ENCODE measurements around the gene FCRL3.

Gene FCRL3

DNA sequence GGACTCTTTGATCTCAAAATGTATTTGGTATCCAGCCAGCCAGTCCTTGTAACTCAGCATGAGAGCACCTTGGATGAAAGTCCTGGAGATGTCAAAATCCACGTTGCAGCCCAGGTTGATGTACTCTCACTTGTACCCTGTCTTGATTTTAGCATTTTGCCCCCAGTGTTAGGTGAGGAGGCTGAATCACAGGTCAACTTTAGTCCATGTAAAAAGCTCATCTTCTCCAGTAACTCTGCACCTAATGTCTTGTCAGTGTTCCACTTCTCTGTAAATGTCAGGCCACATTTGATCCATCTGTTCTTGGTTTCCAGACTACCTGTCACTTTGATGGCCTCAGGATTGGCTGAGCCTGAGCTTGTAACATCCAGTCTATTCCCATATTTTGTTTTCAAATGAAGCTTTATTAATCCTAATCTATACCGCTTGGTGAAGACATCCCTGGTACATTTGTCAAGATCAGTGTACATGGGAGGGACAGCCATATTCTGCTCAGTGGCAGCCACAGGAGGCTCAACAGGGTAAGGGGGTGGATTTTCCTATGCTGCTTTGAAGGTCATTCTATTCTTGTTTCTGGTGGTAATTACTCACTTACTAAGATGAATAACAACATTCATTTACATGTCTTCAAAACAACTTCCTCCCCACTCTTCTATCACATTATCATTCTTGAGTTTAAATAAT is 24.1 kb upstream of the FCRL3 start:
- Histone ChIP-seq H3K27ac (ENCODE audit: extremely low read depth, low read depth, low read length) (no peak overlapping the region), H3K4me1 (ENCODE audit: control insufficient read depth, insufficient read depth, low read length) (no peaks in the 10 kb centered on the region), H3K4me3 (ENCODE audit: low read depth, low read length) (no peak overlapping the region), H3K36me3 (ENCODE audit: control insufficient read depth in 2 of 2, insufficient read depth in 1 of 2, low read length in 2 of 2) (no peaks in the 10 kb centered on the region), H3K9me3 (ENCODE audit: control insufficient read depth, insufficient read depth, low read depth, low read length) (no peaks in the 10 kb centered on the region)
- POLR2A ChIA-PET, result interaction anchor here (0.7 kb wide), 1 partner anchor 400 kb away, joined by 4 read pairs; no protein-coding TSS in a partner anchor
- TF ChIP-seq ZNF302 (tag by site-specific recombination; IDR thresholded peaks at IDR 0.05; ENCODE audit: low read depth) (no peak), ZNF121 (tag by site-specific recombination; IDR thresholded peaks at IDR 0.05) (no peak), ZNF830 (tag by site-specific recombination; IDR thresholded peaks at IDR 0.05; ENCODE audit: low read depth) (no peak), FEZF1 (tag by site-specific recombination; IDR thresholded peaks at IDR 0.05) (no peak), IKZF3 (tag by site-specific recombination; IDR thresholded peaks at IDR 0.05) (no peak), ZNF391 (tag by site-specific recombination; IDR thresholded peaks at IDR 0.05; ENCODE audit: borderline replicate concordance, low read depth) (no peak), ZSCAN23 (tag by site-specific recombination; IDR thresholded peaks at IDR 0.05) (no peak), TCF7L2 (IDR thresholded peaks at IDR 0.05; ENCODE audit: borderline replicate concordance, low read depth, low read length) (no peak), ZNF585B (tag by site-specific recombination; IDR thresholded peaks at IDR 0.05) (no peak), ZNF423 (tag by site-specific recombination; IDR thresholded peaks at IDR 0.05) (no peak), OVOL3 (tag by site-specific recombination; IDR thresholded peaks at IDR 0.05) (no peak)
- TF ChIP-seq, protein P1, sequence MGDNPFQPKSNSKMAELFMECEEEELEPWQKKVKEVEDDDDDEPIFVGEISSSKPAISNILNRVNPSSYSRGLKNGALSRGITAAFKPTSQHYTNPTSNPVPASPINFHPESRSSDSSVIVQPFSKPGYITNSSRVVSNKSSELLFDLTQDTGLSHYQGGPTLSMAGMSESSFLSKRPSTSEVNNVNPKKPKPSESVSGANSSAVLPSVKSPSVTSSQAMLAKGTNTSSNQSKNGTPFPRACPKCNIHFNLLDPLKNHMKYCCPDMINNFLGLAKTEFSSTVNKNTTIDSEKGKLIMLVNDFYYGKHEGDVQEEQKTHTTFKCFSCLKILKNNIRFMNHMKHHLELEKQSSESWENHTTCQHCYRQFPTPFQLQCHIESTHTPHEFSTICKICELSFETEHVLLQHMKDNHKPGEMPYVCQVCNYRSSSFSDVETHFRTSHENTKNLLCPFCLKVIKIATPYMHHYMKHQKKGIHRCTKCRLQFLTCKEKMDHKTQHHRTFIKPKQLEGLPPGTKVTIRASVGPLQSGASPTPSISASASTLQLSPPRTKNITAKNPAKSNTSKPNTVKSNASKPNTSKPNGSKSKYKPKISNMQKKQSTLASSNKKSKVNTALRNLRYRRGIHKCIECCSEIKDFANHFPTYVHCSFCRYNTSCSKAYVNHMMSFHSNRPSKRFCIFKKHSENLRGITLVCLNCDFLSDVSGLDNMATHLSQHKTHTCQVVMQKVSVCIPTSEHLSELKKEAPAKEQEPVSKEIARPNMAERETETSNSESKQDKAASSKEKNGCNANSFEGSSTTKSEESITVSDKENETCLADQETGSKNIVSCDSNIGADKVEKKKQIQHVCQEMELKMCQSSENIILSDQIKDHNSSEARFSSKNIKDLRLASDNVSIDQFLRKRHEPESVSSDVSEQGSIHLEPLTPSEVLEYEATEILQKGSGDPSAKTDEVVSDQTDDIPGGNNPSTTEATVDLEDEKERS (tag by site-specific recombination; IDR thresholded peaks at IDR 0.05), result no peak
- CTCF ChIA-PET, result interaction anchor here (0.6 kb wide), 1 partner anchor 556 kb away, joined by 3 read pairs; no protein-coding TSS in a partner anchor

DNA sequence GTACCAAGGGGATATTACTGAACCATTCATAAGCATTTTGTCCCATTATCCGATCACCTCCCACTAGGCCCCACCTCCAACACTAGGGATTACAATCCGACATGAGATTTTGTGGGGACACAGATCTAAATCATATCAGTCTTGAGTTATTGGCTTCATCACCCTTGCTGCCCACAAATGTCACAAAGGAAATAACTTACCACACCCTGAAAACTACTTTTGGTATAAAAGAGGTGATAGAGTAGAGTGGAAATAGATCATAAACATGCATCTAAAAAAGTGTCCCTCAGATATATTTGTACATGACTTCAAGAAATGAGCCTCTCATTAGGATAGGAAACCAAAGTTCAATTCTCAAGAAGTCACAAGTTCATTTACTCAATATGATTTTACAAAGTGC is 22.6 kb upstream of the FCRL3 start:
- CTCF ChIA-PET, result no interaction called here
- H3K4me3 ChIP-seq (ENCODE audit: low read depth, low read length), result no peak overlapping the region
- H3K36me3 ChIP-seq (ENCODE audit: control insufficient read depth in 2 of 2, insufficient read depth in 1 of 2, low read length in 2 of 2), result no peaks in the 10 kb centered on the region
- no peak overlapping the region for H3K27ac ChIP-seq (ENCODE audit: extremely low read depth, low read depth, low read length)
- no peaks in the 10 kb centered on the region for H3K4me1 ChIP-seq (ENCODE audit: control insufficient read depth, insufficient read depth, low read length)
- POLR2A ChIA-PET, result no interaction called here
- TF ChIP-seq ZFP3 (tag by site-specific recombination; IDR thresholded peaks at IDR 0.05; ENCODE audit: low read depth) (no peak), ZNF423 (tag by site-specific recombination; IDR thresholded peaks at IDR 0.05) (no peak), ZNF585B (tag by site-specific recombination; IDR thresholded peaks at IDR 0.05) (no peak), ZNF426 (tag by site-specific recombination; IDR thresholded peaks at IDR 0.05) (no peak), ZFP37 (tag by site-specific recombination; IDR thresholded peaks at IDR 0.05) (no peak)
- TF ChIP-seq, protein P2, sequence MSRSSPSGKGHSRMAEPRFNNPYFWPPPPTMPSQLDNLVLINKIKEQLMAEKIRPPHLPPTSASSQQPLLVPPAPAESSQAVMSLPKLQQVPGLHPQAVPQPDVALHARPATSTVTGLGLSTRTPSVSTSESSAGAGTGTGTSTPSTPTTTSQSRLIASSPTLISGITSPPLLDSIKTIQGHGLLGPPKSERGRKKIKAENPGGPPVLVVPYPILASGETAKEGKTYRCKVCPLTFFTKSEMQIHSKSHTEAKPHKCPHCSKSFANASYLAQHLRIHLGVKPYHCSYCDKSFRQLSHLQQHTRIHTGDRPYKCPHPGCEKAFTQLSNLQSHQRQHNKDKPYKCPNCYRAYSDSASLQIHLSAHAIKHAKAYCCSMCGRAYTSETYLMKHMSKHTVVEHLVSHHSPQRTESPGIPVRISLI (tag by site-specific recombination; IDR thresholded peaks at IDR 0.05), result no peak
- TF ChIP-seq, protein P3, sequence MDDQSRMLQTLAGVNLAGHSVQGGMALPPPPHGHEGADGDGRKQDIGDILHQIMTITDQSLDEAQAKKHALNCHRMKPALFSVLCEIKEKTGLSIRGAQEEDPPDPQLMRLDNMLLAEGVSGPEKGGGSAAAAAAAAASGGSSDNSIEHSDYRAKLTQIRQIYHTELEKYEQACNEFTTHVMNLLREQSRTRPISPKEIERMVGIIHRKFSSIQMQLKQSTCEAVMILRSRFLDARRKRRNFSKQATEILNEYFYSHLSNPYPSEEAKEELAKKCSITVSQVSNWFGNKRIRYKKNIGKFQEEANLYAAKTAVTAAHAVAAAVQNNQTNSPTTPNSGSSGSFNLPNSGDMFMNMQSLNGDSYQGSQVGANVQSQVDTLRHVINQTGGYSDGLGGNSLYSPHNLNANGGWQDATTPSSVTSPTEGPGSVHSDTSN (CRISPR knock-in tag; IDR thresholded peaks at IDR 0.05), result no peak
- TF ChIP-seq, protein P4, sequence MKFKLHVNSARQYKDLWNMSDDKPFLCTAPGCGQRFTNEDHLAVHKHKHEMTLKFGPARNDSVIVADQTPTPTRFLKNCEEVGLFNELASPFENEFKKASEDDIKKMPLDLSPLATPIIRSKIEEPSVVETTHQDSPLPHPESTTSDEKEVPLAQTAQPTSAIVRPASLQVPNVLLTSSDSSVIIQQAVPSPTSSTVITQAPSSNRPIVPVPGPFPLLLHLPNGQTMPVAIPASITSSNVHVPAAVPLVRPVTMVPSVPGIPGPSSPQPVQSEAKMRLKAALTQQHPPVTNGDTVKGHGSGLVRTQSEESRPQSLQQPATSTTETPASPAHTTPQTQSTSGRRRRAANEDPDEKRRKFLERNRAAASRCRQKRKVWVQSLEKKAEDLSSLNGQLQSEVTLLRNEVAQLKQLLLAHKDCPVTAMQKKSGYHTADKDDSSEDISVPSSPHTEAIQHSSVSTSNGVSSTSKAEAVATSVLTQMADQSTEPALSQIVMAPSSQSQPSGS (tag by site-specific recombination; IDR thresholded peaks at IDR 0.05; ENCODE audit: low read depth), result no peak
- no peaks in the 10 kb centered on the region for H3K9me3 ChIP-seq (ENCODE audit: control insufficient read depth, insufficient read depth, low read depth, low read length)

Measured in HEK293 (cell line).